RWPE1 (cell line): ENCODE data around the gene GRB2.

Experiments
- CTCF ChIA-PET: fragments of 350-600 bp; sonication (Branson Sonifier 250); formaldehyde crosslinking; extraction: SDS; loops from one replicate; lab custom pipeline; 2021; lab: Yijun Ruan, JAX
- POLR2A ChIA-PET: fragments of 400-600 bp; formaldehyde crosslinking; extraction: SDS; loops from one replicate; lab custom pipeline; 2020; ENCODE audit warnings: antibody characterized with exemption; ENCODE audit not compliant: low non-redundant PET; lab: Yijun Ruan, JAX
- DNase-seq: peaks from one replicate; pipeline ENCODE4 v3.0.0; 2012; ENCODE audit warnings: low spot score
- H3K27ac ChIP-seq: fragments of 450-650 bp; 2 replicates; pipeline ENCODE4 v1.5.1; 2017
- CTCF ChIP-seq: fragments of 450-650 bp; conservative IDR thresholded peaks from 2 replicates; pipeline ENCODE4 v1.5.1; 2017; ENCODE audit warnings: low read depth, mild to moderate bottlenecking

The GRB2 gene

GRCh38 chr17:75397217-75397616 is 8.3 kb downstream of the GRB2 start:
- TF ChIP-seq CTCF = no peak
- ChIA-PET CTCF (interaction anchor here (0.6 to 1.0 kb wide), 3 partner anchors 71 to 1227 kb away, joined by 4 read pairs; no protein-coding TSS in a partner anchor), POLR2A (no interaction called here)
- no peak for DNase-seq
- H3K27ac ChIP-seq = no peak overlapping the region

GRCh38 chr17:75396796-75397195 is 8.7 kb downstream of the GRB2 start:
- no peak overlapping the region for H3K27ac ChIP-seq
- no peak for TF ChIP-seq CTCF
- ChIA-PET POLR2A (no interaction called here), CTCF (interaction anchor here (0.5 to 1.0 kb wide), 4 partner anchors 47 to 1228 kb away, joined by 3 to 5 read pairs (median 4); no protein-coding TSS in a partner anchor)
- DNase-seq = no peak

- no peak for DNase-seq
- TF ChIP-seq CTCF = no peak
- ChIA-PET CTCF (interaction anchor here (0.6 to 0.7 kb wide), 2 partner anchors 14 to 344 kb away, joined by 4 to 5 read pairs; no protein-coding TSS in a partner anchor), POLR2A (interaction anchor here (1.7 kb wide), 1 partner anchor 9 kb away, joined by 5 read pairs; the partner anchor contains the start of gene GRB2)
- H3K27ac ChIP-seq = peak overlapping the region; percentile 59
Observed at GRCh38 chr17:75396025-75396424, 9.5 kb downstream of the GRB2 start.

- CTCF ChIA-PET = interaction anchor here (3.0 kb wide), 1 partner anchor 71 kb away, joined by 11 read pairs; no protein-coding TSS in a partner anchor
- no peak for TF ChIP-seq CTCF
- POLR2A ChIA-PET = interaction anchor here (0.5 to 1.7 kb wide), 4 partner anchors 11 to 108 kb away, joined by 3 to 5 read pairs (median 4); partner anchors contain the start of gene GRB2
- DNase-seq = no peak
- peak overlapping the region; percentile 85 for H3K27ac ChIP-seq
Observed at GRCh38 chr17:75394332-75394918, 11.1 kb downstream of the GRB2 start.

- H3K27ac ChIP-seq = peak overlapping the region; percentile 85
Observed at GRCh38 chr17:75393523-75394331, 11.8 kb downstream of the GRB2 start.

More at GRCh38 chr17:75393523-75394331, 11.8 kb downstream of the GRB2 start:
- ChIA-PET CTCF (interaction anchor here (0.5 to 3.0 kb wide), 2 partner anchors 11 to 71 kb away, joined by 3 to 11 read pairs; no protein-coding TSS in a partner anchor), POLR2A (interaction anchor here (0.5 to 0.9 kb wide), 2 partner anchors 16 to 109 kb away, joined by 3 to 4 read pairs; no protein-coding TSS in a partner anchor)
- DNase-seq = peak; percentile 99
- TF ChIP-seq CTCF = no peak
